HG03064 (cell line): Measurements from ENCODE around the gene EPHA1.
"Not testable (repeated sequence)": the region's sequence is repeated elsewhere in the genome, so short reads cannot be mapped to it uniquely, and the experiment has no call there.

ENCODE experiments used
- ATAC-seq: cut with Tn5 transposase; IDR thresholded peaks from one replicate; pipeline ENCODE4 v1.9.1; 2021; ENCODE audit warnings: low read depth; ENCODE audit not compliant: unreplicated experiment

EPHA1 gene

GRCh38 chr7:143406002-143406357 lies 2.7 kb downstream of the EPHA1 start:
- no peak for ATAC-seq

GRCh38 chr7:143405173-143406001 lies 3.3 kb downstream of the EPHA1 start:
- no peak for ATAC-seq

- ATAC-seq, result not testable (repeated sequence)
Observed at GRCh38 chr7:143402233-143402632, 6.4 kb downstream of the EPHA1 start.

- ATAC-seq, result no peak
Observed at GRCh38 chr7:143401265-143401664, 7.4 kb downstream of the EPHA1 start.

- no peak for ATAC-seq
Observed at GRCh38 chr7:143399642-143400041, 9.0 kb downstream of the EPHA1 start.

GRCh38 chr7:143399151-143399550 lies 9.5 kb downstream of the EPHA1 start:
- ATAC-seq, result no peak

GRCh38 chr7:143398616-143399015 lies 10.0 kb downstream of the EPHA1 start:
- ATAC-seq, result no peak

GRCh38 chr7:143397710-143398530 lies 10.7 kb downstream of the EPHA1 start:
- no peak for ATAC-seq

- no peak for ATAC-seq
Observed at GRCh38 chr7:143396625-143397556, 11.8 kb downstream of the EPHA1 start.

- no peak for ATAC-seq
Observed at GRCh38 chr7:143396182-143396581, 12.5 kb downstream of the EPHA1 start.

GRCh38 chr7:143395187-143396149 lies 13.2 kb downstream of the EPHA1 start:
- no peak for ATAC-seq

- ATAC-seq, result no peak
Observed at GRCh38 chr7:143394777-143395176, 13.9 kb downstream of the EPHA1 start.

GRCh38 chr7:143394068-143394467 lies 14.6 kb downstream of the EPHA1 start:
- no peak for ATAC-seq

- ATAC-seq, result no peak
Observed at GRCh38 chr7:143393267-143394041, 15.2 kb downstream of the EPHA1 start.

- no peak for ATAC-seq
Observed at GRCh38 chr7:143392875-143393266, 15.8 kb downstream of the EPHA1 start.

GRCh38 chr7:143392427-143392826 lies 16.2 kb downstream of the EPHA1 start:
- ATAC-seq, result not testable (repeated sequence)

- ATAC-seq, result no peak
Observed at GRCh38 chr7:143391462-143392404, 16.9 kb downstream of the EPHA1 start.
